ENCODE results near the gene BSCL2.

- TF ChIP-seq CTCF (IDR thresholded peaks at IDR 0.05) (no peak), EP300 (IDR thresholded peaks at IDR 0.05; ENCODE audit: low read depth) (no peak), POLR2AphosphoS5 (IDR thresholded peaks at IDR 0.05) (no peak), POLR2A (IDR thresholded peaks at IDR 0.05) (no peak)
These were observed 1.2 kb upstream of the BSCL2 start for GRCh38 chr11:62708392-62708791.

All from transverse colon (tissue), 4 donors.